Head of caudate nucleus (tissue), 42 donors: ENCODE results near the gene ZBTB7A.
A peak's percentile ranks its signal among the peaks of the same experiment; 100 is the strongest.

Source experiments
- DNase-seq, 42 donors: peaks; one replicate each; pipeline versions ENCODE4 v3.0.0 to v3.0.0-alpha.2; 2020 to 2021; ENCODE audit warnings: mixed read lengths in 7 of 42
- intact Hi-C: fragments of 100-400 bp; cut with DNase I; formaldehyde crosslinking; loops from one replicate; pipeline ENCODE4 v1.15.0; 2022

Gene ZBTB7A

GRCh38 chr19:4045597-4046361 is 20.9 kb downstream of the ZBTB7A start:
- DNase-seq, result no peak
- intact Hi-C loops, result no loop called here

- intact Hi-C loops, result no loop called here
- DNase-seq, result no peak
Observed at GRCh38 chr19:4044990-4045465, 21.7 kb downstream of the ZBTB7A start.

DNA sequence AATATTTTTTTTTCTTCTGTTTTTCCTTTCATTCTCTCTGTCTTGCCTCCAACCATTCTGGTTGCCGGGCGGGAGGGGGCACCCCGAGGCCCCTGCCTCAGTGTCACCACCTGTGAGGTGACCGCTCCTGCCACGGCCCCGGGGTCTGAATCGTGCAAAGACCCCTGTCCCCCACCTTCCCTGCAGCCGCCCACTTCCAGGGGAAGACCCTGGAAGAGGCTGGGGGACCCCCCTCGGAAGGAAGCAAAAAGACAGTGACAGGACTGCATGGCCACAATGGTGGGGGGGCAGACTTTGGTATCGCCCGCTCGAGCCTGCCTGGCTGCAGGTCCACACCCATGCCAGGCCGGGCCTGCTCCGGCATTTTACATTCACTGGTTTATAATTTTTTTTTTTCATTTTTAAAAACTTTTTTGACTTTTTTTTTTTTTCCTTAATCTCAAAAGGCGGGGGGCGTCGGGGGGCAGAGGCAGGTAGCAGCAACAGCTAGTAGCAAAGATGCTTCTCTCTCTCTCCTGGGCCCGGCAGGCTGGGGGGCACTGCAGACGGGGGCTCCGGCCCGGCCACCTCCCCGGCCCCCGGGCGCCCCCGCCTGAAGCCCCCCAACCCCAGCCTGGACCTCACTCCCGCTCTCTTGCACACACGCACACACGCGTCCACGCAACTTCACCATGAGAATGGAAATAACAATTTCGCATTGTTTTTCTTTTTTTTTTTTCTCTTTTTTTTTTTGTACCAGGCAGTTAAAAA is 22.6 kb downstream of the ZBTB7A start:
- no peak for DNase-seq
- intact Hi-C loops, result no loop called here

GRCh38 chr19:4043401-4043800 is 23.3 kb downstream of the ZBTB7A start:
- intact Hi-C loops, result no loop called here
- no peak for DNase-seq

DNA sequence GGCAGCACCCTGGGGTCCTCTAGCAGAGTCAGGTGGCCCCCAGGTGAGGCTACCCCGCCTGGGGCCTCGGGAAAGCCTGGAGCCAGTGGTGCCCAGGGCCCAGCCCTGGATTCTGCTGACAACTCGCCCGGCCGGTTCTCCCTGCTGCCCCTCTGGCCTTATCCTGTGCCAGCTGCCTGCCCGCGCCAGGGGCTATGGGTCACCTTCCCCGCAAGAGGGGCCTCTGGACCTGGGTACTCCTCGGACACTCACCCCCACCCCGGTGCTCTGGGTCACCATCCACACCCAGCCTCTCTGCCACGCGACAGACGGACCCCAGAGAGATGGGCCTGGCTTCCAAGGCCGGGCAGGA is 24.0 kb downstream of the ZBTB7A start:
- no peak for DNase-seq

GRCh38 chr19:4042064-4042730 is 24.5 kb downstream of the ZBTB7A start:
- intact Hi-C loops, result no loop called here
- DNase-seq, result peak in 1 of 42 donors; percentile 16

More for the DNA sequence above, 24.0 kb downstream of the ZBTB7A start:
- intact Hi-C loops, result no loop called here

- intact Hi-C loops, result no loop called here
- DNase-seq, result peak in 1 of 42 donors; percentile 17
Observed at GRCh38 chr19:4038661-4039423, 27.9 kb downstream of the ZBTB7A start.

- DNase-seq, result no peak
- intact Hi-C loops, result no loop called here
Observed at GRCh38 chr19:4038057-4038456, 28.6 kb downstream of the ZBTB7A start.

GRCh38 chr19:4037301-4037949 is 29.3 kb downstream of the ZBTB7A start:
- no peak for DNase-seq
- intact Hi-C loops, result no loop called here

GRCh38 chr19:4036576-4037300 is 30.0 kb downstream of the ZBTB7A start:
- no peak for DNase-seq
- intact Hi-C loops, result no loop called here

DNA sequence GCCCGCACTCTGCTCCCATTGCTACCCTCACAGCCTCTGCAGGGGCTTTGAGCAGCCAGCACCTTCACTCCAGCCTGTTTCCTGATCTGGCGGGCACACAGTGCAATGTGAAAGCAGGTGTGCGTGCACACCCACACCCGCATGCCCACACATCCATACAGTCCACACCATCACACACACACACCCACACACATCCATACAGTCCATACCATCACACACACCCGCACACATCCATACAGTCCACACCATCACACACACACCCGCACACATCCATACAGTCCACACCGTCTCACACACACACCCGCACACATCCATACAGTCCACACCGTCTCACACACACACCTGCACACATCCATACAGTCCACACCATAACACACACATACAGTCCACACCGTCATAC is 31.1 kb downstream of the ZBTB7A start:
- intact Hi-C loops, result no loop called here
- peak in 1 of 42 donors; percentile 17 for DNase-seq

DNA sequence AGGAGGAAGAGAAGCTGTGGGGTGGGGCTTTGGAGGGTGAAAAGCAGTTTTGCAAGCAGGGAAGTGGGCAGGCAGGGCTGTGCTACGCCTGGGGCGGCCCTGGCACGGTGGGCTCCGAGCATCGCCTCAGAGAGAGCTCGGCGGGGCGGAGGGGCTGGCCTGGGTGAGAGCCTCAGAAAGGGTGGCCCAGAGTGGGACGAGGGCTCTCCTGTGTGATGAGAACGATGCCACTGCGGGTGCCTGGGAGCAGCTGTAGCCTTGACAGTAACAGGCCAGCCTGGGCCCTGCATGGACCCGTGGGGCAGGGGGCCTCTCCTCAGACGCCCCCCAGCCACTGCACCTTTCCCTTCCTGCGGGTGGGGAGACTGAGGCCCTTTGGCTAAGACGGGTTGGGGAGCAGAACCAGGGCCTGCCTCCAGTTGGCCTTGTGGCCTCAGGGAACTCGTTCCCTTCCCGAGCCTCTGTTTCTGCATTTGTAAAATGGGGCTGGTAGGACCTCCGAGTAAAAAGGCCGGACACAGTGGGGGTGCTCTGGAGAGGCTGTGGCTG is 31.6 kb downstream of the ZBTB7A start:
- peak in 1 of 42 donors; percentile 17 for DNase-seq
- intact Hi-C loops, result no loop called here

GRCh38 chr19:4034048-4035017 is 32.4 kb downstream of the ZBTB7A start:
- intact Hi-C loops, result no loop called here
- DNase-seq, result peak; percentile 77 to 96 (median 91)

DNA sequence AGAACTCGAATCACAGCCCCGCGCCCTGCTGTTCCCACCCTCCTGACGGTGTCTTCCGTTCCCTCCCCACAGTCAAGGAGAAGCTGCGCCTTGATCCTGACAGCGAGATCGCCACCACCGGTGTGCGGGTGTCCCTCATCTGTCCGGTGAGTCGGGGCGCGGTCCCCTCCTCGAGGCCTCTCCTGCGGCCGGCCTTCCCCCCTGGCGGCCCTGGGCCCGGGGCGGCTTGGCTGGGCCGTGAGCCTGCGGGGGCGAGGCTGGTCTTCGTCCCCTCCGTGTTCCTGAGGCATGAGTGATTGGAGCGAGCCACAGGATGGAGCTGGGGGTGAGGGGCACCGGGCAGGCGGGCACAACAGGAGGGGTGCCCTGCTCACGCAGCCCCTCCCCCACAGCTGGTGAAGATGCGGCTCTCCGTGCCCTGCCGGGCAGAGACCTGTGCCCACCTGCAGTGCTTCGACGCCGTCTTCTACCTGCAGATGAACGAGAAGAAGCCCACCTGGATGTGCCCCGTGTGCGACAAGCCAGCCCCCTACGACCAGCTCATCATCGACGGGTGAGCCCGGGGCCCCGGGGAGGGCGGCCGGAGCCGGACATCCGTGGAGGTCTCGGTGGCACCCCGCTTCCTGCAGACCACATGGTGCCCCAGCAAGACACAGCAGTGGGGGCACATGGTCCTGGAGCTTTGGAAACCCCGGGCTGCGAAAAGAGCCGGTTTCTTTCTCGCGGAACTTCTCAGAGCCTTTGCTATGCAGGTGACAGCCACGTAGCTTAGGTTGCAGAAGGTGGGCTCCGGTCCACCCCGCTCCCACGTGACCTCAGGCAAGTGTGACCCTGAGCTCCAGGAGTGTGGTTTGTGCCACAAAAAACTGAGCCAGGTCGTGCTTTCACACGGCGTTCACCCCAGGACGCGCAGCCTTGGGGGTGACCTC is 33.4 kb downstream of the ZBTB7A start:
- intact Hi-C loops, result no loop called here
- DNase-seq, result no peak

GRCh38 chr19:4032436-4032835 is 34.3 kb downstream of the ZBTB7A start:
- intact Hi-C loops, result no loop called here
- DNase-seq, result no peak

DNA sequence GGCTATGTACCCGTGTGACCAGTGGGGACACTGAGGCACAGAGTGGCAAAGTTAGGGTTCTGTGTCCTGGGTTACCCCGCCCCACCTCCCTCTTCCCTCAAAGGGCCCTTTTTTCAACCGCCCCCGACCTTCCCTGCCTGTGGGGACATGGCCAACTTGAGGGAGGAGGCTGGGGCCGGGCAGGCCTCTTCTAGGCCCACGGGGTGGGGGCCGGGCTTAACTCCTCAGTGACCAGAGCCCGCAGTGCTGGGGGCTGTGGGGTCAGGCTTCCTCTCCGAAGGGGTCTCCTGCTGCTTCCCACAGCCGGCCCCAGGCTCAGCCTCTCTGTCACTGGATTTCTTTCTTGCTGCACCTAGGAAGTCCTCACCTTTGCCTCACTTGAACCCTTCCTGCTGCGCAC is 35.3 kb downstream of the ZBTB7A start:
- DNase-seq, result peak in 1 of 42 donors; percentile 17
- intact Hi-C loops, result no loop called here
